22Rv1 (cell line): Measurements from ENCODE around the gene RPL36.

Experiments
- H3K27ac ChIP-seq: fragments of 450-650 bp; 2 replicates; pipeline ENCODE4 v1.5.1; 2017
- CTCF ChIP-seq: fragments of 450-650 bp; IDR thresholded peaks from 2 replicates; pipeline ENCODE4 v1.5.1; 2017; ENCODE audit warnings: mild to moderate bottlenecking
- ZFX ChIP-seq: fragments of 450-650 bp; IDR thresholded peaks from 2 replicates; pipeline ENCODE4 v1.6.1; 2017; ENCODE audit warnings: antibody characterized with exemption, borderline replicate concordance

The RPL36 gene

GRCh38 chr19:5690125-5690954, at the start of gene RPL36:
Gene RPL36 (plus strand): TSS chr19:5690295. CDS start chr19:5690508, 213 bp downstream.
- TF ChIP-seq ZFX (no peak), CTCF (peak; percentile 95)
- peak within 1 kb of the TSS; percentile 92 for H3K27ac ChIP-seq

GRCh38 chr19:5641171-5641570, 48.9 kb upstream of the RPL36 start:
- H3K27ac ChIP-seq, result no peak overlapping the region
- TF ChIP-seq ZFX (no peak), CTCF (no peak)

DNA sequence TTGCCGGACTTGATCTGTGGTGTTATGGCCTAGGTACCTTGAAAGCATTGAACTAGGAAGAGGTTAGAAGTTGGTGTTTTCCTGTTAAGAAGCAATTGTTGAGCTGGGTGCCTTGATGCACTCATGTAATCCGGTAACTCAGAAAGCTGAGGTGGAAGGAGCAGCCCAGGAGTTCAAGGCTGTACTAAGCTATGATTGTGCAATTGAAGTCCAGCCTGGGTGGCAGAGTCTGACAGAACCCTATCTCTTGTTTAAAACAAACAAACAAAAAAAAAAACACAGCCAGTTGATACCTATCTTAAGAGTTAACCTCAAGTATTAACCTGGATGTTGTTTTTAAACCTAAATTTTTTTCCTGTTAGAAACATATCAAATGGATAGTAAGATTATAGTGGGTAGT, 47.9 kb upstream of the RPL36 start:
- TF ChIP-seq CTCF, result no peak
- H3K27ac ChIP-seq, result no peak overlapping the region

DNA sequence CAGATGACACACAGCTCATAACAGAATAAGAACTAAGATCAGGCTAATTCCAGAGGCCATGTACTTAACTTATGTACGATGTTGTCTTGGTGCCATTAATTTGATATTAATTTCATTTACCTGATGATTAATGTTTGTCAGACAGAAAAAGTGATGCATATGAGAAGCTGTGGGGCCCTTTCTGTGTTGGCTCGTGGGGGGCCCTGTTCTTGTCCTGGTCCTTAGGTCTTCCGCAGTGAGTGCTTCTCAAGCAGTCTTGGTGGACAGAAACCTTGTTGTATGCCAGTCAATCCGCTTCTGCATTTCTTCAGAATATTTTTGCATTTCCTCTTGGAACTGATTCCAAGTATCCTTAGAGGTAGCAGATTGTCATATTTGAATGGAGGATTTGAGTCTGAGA, 47.0 kb upstream of the RPL36 start:
- H3K27ac ChIP-seq, result no peak overlapping the region
- TF ChIP-seq ZFX (no peak), CTCF (no peak)

GRCh38 chr19:5644037-5644436, 46.1 kb upstream of the RPL36 start:
- no peak overlapping the region for H3K27ac ChIP-seq
- no peak for TF ChIP-seq ZFX
- TF ChIP-seq CTCF, result no peak

- H3K27ac ChIP-seq, result no peak overlapping the region
- TF ChIP-seq CTCF, result no peak
- TF ChIP-seq ZFX, result no peak
Measured at GRCh38 chr19:5645409-5645808, 44.7 kb upstream of the RPL36 start.

DNA sequence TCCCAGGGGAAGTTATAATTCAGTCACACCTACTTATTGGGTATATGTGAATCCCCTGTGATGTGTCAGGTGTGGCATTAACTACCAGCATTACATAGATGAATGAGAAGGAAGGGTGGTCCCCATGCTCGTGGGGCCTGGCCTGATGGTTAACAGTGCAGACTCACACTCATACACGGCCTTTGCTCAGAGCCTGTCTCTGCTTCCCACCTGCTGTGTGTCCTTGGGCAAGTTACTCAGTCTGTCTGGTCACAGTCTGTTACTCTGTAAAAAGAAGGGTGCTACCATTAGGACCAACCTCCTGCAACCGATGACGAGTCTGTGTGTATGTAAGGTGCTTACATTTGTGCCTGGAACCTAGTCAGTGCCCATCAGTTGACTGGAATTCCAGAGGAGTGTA, 43.4 kb upstream of the RPL36 start:
- TF ChIP-seq CTCF (no peak), ZFX (no peak)
- no peak overlapping the region for H3K27ac ChIP-seq
